Midbrain (tissue), 1 donor: Measurements from ENCODE around the gene RNF144B.

Experiments used
- DNase-seq: peaks from one replicate; lab custom pipeline; 2025; lab: John Stamatoyannopoulos, UW

Gene RNF144B

DNA sequence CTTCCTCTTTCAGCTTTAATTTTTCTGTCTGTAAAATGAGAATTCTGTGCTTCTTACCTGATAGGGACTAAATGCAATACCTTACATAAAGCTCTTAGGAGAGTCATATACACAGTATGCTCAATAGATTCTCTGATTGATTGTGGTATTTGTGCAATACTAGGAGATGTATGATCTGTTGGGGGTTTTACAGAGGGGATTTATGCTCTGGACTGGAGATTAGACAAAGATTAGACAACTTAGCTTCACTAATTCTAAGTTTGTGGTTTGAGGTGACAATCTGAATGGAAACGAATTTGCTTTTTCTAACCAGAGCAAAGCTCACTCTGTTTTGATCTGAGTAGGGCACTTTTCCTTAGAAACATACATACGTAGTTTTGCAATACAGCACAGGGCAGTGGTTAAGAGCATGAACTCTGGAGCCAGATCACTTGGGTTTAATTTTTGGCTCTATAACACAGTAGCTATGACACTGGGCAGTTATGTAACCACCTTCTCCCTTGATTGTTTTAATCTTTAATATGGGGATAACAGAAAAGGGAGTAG lies 126.2 kb downstream of the RNF144B start:
- DNase-seq = no peak

DNA sequence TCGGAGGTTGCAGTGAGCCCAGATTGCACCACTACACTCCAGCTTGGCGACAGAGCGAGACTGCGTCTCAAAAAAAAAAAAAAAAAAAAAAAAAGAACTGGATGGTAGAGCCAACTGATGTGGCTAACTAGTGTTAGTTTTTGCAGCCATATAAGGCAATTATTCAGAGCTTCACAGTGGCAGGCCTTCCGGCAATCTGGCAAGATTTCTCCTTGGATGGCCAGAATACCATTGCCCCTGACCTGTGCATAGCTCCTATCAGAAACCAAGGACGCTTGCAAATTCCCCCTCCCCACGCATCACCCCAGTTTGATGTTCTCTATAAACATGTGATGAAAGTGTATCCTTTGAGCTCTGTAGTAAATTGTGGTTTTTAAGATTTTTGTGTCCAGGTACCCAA lies 127.0 kb downstream of the RNF144B start:
- DNase-seq = no peak

GRCh38 chr6:18515767-18516166 lies 128.6 kb downstream of the RNF144B start:
- DNase-seq = no peak
